K562 (cell line): Measurements from ENCODE around the gene HFE. TPM values are rescaled to one million over a fixed set of nuclear protein-coding genes. Genes with fewer than 3 reads are reported as not detected.

Experiments used
- ATF7 ChIP-seq: fragments of 450-650 bp; IDR thresholded peaks from 2 replicates; pipeline ENCODE4 v1.7.1; 2014; ENCODE audit warnings: mild to moderate bottlenecking, moderate library complexity
- CBFB ChIP-seq: sonication (generic); formaldehyde crosslinking; IDR thresholded peaks from 2 replicates; pipeline ENCODE4 v1.4.0; 2020; ENCODE audit warnings: mild to moderate bottlenecking, missing genetic modification reagents
- CGGBP1 ChIP-seq: fragments of 250-450 bp; sonication (Bioruptor Pico); IDR thresholded peaks from 2 replicates; pipeline ENCODE4 v1.9.0; 2021; ENCODE audit warnings: mild to moderate bottlenecking
- CREB3L1 ChIP-seq: fragments of 450-650 bp; IDR thresholded peaks from 2 replicates; pipeline ENCODE4 v1.6.1; 2014; ENCODE audit warnings: low read depth, mild to moderate bottlenecking, moderate library complexity, borderline replicate concordance
- DPF2 ChIP-seq: fragments of 450-650 bp; IDR thresholded peaks from 2 replicates; pipeline ENCODE4 v1.6.1; 2016
- E2F5 ChIP-seq: sonication (generic); formaldehyde crosslinking; IDR thresholded peaks from 2 replicates; pipeline ENCODE4 v1.8.0; 2022; ENCODE audit warnings: mild to moderate bottlenecking, missing genetic modification reagents
- ELF2 ChIP-seq: fragments of 250-450 bp; sonication (Bioruptor Pico); IDR thresholded peaks from 2 replicates; pipeline ENCODE4 v1.5.0; 2021; ENCODE audit warnings: mild to moderate bottlenecking
- ETV5 ChIP-seq: sonication (generic); formaldehyde crosslinking; IDR thresholded peaks from 2 replicates; pipeline ENCODE4 v1.4.0; 2020; ENCODE audit warnings: low read depth, mild to moderate bottlenecking, missing genetic modification reagents
- EZH2 ChIP-seq: IDR thresholded peaks from 2 replicates; pipeline ENCODE4 v1.6.1; 2012; ENCODE audit warnings: low read depth, mild to moderate bottlenecking, inconsistent platforms, low read length, borderline replicate concordance
- HDAC8 ChIP-seq: fragments of 450-650 bp; IDR thresholded peaks from 2 replicates; pipeline ENCODE4 v1.6.1; 2016; ENCODE audit warnings: mild to moderate bottlenecking, missing genetic modification characterization, moderate library complexity, missing compliant biosample characterization
- HIVEP1 ChIP-seq: fragments of 250-450 bp; sonication (Bioruptor Pico); IDR thresholded peaks from 2 replicates; pipeline ENCODE4 v1.4.0; 2020; ENCODE audit warnings: mild to moderate bottlenecking
- IRF2 ChIP-seq: sonication (generic); formaldehyde crosslinking; IDR thresholded peaks from 2 replicates; pipeline ENCODE4 v1.8.1; 2022; ENCODE audit warnings: mild to moderate bottlenecking, missing genetic modification reagents
- NBN ChIP-seq: fragments of 450-650 bp; IDR thresholded peaks from 2 replicates; pipeline ENCODE4 v1.6.1; 2016; ENCODE audit warnings: low read depth, mild to moderate bottlenecking
- POLR2A ChIP-seq: fragments of 450-650 bp; conservative IDR thresholded peaks from 2 replicates; pipeline ENCODE4 v1.6.1; 2016
- PRMT5 ChIP-seq: sonication (generic); formaldehyde crosslinking; IDR thresholded peaks from 2 replicates; pipeline ENCODE4 v1.5.0; 2020; ENCODE audit warnings: missing genetic modification reagents
- SMARCA5 ChIP-seq: fragments of 450-650 bp; IDR thresholded peaks from 2 replicates; pipeline ENCODE4 v1.6.1; 2016
- SMARCC2 ChIP-seq: fragments of 450-650 bp; IDR thresholded peaks from 2 replicates; pipeline ENCODE4 v1.6.1; 2017; ENCODE audit warnings: antibody characterized with exemption, moderate library complexity, mild to moderate bottlenecking, low read depth
- SOX6 ChIP-seq: fragments of 450-650 bp; IDR thresholded peaks from 2 replicates; pipeline ENCODE4 v1.6.1; 2014; ENCODE audit warnings: mild to moderate bottlenecking
- THAP12 ChIP-seq: fragments of 250-450 bp; sonication (Bioruptor Pico); IDR thresholded peaks from 2 replicates; pipeline ENCODE4 v1.9.0; 2021; ENCODE audit warnings: mild to moderate bottlenecking, inconsistent platforms
- YY1 ChIP-seq, 3 experiments: IDR thresholded peaks; 2 replicates each; pipeline ENCODE4 v1.6.1; 2011; ENCODE audit warnings: low read length in 2 of 3, mild to moderate bottlenecking in 2 of 3, moderate library complexity in 2 of 3, borderline replicate concordance in 1 of 3, control low read depth in 1 of 3, low read depth in 1 of 3; ENCODE audit not compliant: insufficient read depth in 3 of 3, insufficient replicate concordance in 2 of 3, control insufficient read depth in 1 of 3, insufficient read length in 1 of 3; ENCODE audit errors: extremely low read depth in 1 of 3
- ZBTB12 ChIP-seq: fragments of 250-450 bp; sonication (Bioruptor Pico); IDR thresholded peaks from 2 replicates; pipeline ENCODE4 v1.4.0; 2020
- ZNF766 ChIP-seq: fragments of 200-800 bp; sonication (Bioruptor generic); conservative IDR thresholded peaks from 2 replicates; pipeline ENCODE4 v1.6.1; 2016; ENCODE audit warnings: missing genetic modification characterization, missing compliant biosample characterization
- polyA plus RNA-seq, 8 experiments: library from polyadenylated mRNA; depleted of rRNA in 4 of 8; stranded (reverse) in 5 of 8; unstranded in 3 of 8; fragments of >200 nt; fragmentation: Nextera tagmentation in 2 of 8; fragmentation: Illumina TruSeq in 1 of 8; extraction: Ambion mirVana in 2 of 8; extraction: Trizol in 1 of 8; gene quantifications; 2 replicates each; pipeline versions ENCODE4 v1.2.1 to v1.2.3, GENCODE V29; 2011 to 2014; ENCODE audit warnings: inconsistent platforms in 1 of 8, missing spikeins in 1 of 8
- total RNA-seq, 7 experiments: library from RNA; depleted of rRNA in 6 of 7; stranded (reverse); fragments of >200 nt in 6 of 7; fragmentation: Illumina TruSeq in 2 of 7; extraction: Trizol in 2 of 7; gene quantifications; 2 replicates each; pipeline versions ENCODE4 v1.2.1 to v1.2.3, GENCODE V29; 2011 to 2021; ENCODE audit warnings: low replicate concordance in 1 of 7

The HFE gene
- total and polyA plus RNA-seq, 9 of the 15 experiments (the other 6 are each of a cell fraction or from before 2014, with no cell fraction given): 0.14 to 1.2 (median 0.76) TPM

- TF ChIP-seq ZBTB12 (CRISPR knock-in tag) (peak; percentile 26; the same call in 1 of the 2 replicates), ETV5 (CRISPR knock-in tag) (peak; percentile 58; the same call in 1 of the 2 replicates), CBFB (CRISPR knock-in tag) (0 out of 2 replicates have a peak, but pooled peaks have one; percentile 46), ATF7 (peak; percentile 72), SMARCC2 (peak; percentile 52; the same call in 1 of the 2 replicates), E2F5 (no peak; the same call in 1 of the 2 replicates), HDAC8 (tag) (no peak), CGGBP1 (CRISPR knock-in tag) (no peak), HIVEP1 (CRISPR knock-in tag) (no peak), CREB3L1 (0 out of 2 replicates have a peak, but pooled peaks have one; percentile 32), PRMT5 (CRISPR knock-in tag) (no peak), POLR2A (peak; percentile 56; the same call in 1 of the 2 replicates), SOX6 (peak; percentile 47; the same call in 1 of the 2 replicates), ELF2 (CRISPR knock-in tag) (0 out of 2 replicates have a peak, but pooled peaks have one; percentile 27), EZH2 (no peak), IRF2 (CRISPR knock-in tag) (peak; percentile 83), ZNF766 (CRISPR knock-in tag) (peak; percentile 51; the same call in 1 of the 2 replicates), DPF2 (peak; percentile 62), NBN (peak; percentile 3; the same call in 1 of the 2 replicates), SMARCA5 (0 out of 2 replicates have a peak, but pooled peaks have one; percentile 16), YY1 (IDR thresholded peaks at IDR 0.05; ENCODE audit: borderline replicate concordance in 1 of 3, control insufficient read depth in 1 of 3, extremely low read depth in 1 of 3, insufficient read depth in 3 of 3, insufficient read length in 1 of 3, insufficient replicate concordance in 2 of 3, low read depth in 1 of 3, low read length in 2 of 3) (peak in 1 of 3 experiments; percentile 38), THAP12 (CRISPR knock-in tag) (0 out of 2 replicates have a peak, but pooled peaks have one; percentile 24)
Measured at GRCh38 chr6:26087284-26088115, at the start of gene HFE (continued).
